ENCODE measurements around the gene CHST15. TPM values are rescaled to one million over a fixed set of nuclear protein-coding genes. Genes with fewer than 3 reads are reported as not detected.

Gene CHST15
- total RNA-seq, 1 experiment from 2014 or later, result 17.1 TPM

DNA sequence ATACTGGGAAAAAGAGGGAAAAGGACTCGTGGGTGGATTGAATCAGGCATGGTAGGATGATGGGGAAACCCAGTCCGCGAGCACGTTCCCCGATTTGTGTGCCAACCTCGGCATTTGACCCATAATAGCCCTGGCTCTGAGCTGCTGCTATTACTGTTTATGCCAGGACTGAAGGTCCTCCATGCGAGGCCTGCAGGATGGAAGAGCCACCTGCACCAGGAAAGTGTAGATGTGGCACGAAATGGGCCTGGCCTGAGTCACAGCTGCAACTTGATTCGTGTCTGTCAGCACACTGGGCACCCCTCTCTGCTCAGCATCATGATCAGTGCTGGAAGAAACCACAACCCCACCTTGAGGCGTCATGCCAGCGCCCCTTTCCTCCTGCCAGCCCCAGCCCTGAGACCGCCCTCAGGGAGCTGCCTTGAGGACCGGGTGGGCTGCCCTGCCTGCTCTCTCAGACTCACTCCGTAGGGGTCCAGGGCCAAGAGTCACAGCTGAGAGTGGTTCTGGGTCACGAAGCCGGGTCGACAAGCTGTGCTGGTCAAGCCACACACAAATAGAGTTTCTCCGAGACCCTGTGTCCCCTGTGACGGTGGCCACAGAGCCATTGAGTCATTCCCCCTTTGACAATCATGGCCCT lies 74.4 kb downstream of the CHST15 start:
- no TSS peak for BruUV-seq (replicated peaks)
- Histone ChIP-seq H3K4me3 (ENCODE audit: low read length) (no peak overlapping the region), H3K9me3 (ENCODE audit: low read length) (no peaks in the 10 kb centered on the region), H3K9ac (ENCODE audit: low read length) (no peak overlapping the region), H3K4me1 (ENCODE audit: insufficient read depth, low read length) (no peaks in the 10 kb centered on the region), H3K27ac (ENCODE audit: low read length) (no peak overlapping the region), H3F3A (ENCODE audit: low read length, unreplicated experiment) (no peaks in the 10 kb centered on the region), H3K4me2 (ENCODE audit: low read length) (no peak overlapping the region), H3K79me2 (ENCODE audit: low read length) (no peaks in the 10 kb centered on the region), H3K9me2 (replicated peaks; ENCODE audit: low read length) (no peaks in the 10 kb centered on the region), H3K27me3 (ENCODE audit: low read length) (no peaks in the 10 kb centered on the region), H3K36me3 (ENCODE audit: low read depth, low read length) (no peaks in the 10 kb centered on the region), H2AFZ (ENCODE audit: low read length) (no peak overlapping the region), H4K20me1 (ENCODE audit: low read length) (no peaks in the 10 kb centered on the region)
- ATAC-seq (no peak), DNase-seq (no peak)
- TF ChIP-seq EZH2 (IDR thresholded peaks at IDR 0.05; ENCODE audit: low read length, unreplicated experiment) (no peak), EZH2phosphoT487 (IDR thresholded peaks at IDR 0.05; ENCODE audit: borderline replicate concordance, low read length) (no peak)
- TF ChIP-seq, protein P1, sequence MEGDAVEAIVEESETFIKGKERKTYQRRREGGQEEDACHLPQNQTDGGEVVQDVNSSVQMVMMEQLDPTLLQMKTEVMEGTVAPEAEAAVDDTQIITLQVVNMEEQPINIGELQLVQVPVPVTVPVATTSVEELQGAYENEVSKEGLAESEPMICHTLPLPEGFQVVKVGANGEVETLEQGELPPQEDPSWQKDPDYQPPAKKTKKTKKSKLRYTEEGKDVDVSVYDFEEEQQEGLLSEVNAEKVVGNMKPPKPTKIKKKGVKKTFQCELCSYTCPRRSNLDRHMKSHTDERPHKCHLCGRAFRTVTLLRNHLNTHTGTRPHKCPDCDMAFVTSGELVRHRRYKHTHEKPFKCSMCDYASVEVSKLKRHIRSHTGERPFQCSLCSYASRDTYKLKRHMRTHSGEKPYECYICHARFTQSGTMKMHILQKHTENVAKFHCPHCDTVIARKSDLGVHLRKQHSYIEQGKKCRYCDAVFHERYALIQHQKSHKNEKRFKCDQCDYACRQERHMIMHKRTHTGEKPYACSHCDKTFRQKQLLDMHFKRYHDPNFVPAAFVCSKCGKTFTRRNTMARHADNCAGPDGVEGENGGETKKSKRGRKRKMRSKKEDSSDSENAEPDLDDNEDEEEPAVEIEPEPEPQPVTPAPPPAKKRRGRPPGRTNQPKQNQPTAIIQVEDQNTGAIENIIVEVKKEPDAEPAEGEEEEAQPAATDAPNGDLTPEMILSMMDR (conservative IDR thresholded peaks at IDR 0.05; ENCODE audit: low read depth, low read length), result no peak
- ChIA-PET CTCF (no interaction called here), POLR2A (ENCODE audit: unreplicated experiment) (no interaction called here)
- intact Hi-C loops (cut with micrococcal nuclease), result no loop called here

DNA sequence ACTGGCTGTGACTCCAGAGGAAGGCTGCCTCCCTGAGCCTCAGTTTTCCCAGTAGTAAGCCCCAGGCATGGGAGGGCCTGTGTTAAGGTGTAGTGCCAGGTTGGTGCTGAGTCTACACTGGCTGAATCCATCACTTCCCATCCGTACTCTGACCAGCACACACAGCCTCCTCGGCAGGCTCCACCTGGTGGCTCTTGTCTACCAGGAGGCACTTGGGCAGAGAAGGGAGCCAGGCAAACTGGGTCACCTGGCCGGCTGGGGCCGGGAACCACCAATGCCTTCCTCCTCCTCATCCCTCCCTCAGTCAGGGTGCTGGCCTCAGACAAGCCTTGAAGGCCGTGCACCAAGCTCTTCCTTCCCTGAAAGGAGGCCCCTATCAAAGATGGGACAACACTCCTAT lies 75.7 kb downstream of the CHST15 start:
- CTCF ChIA-PET, result no interaction called here
- DNase-seq (no peak), ATAC-seq (no peak)
- Histone ChIP-seq H4K20me1 (ENCODE audit: low read length) (no peaks in the 10 kb centered on the region), H3K4me2 (ENCODE audit: low read length) (no peak overlapping the region), H3K9me2 (replicated peaks; ENCODE audit: low read length) (no peaks in the 10 kb centered on the region), H3K27ac (ENCODE audit: low read length) (no peak overlapping the region), H3K36me3 (ENCODE audit: low read depth, low read length) (no peaks in the 10 kb centered on the region), H3K9ac (ENCODE audit: low read length) (no peak overlapping the region), H3K4me1 (ENCODE audit: insufficient read depth, low read length) (no peaks in the 10 kb centered on the region), H3K4me3 (ENCODE audit: low read length) (no peak overlapping the region), H3K9me3 (ENCODE audit: low read length) (no peaks in the 10 kb centered on the region), H2AFZ (ENCODE audit: low read length) (no peak overlapping the region), H3K27me3 (ENCODE audit: low read length) (no peaks in the 10 kb centered on the region), H3K79me2 (ENCODE audit: low read length) (no peaks in the 10 kb centered on the region), H3F3A (ENCODE audit: low read length, unreplicated experiment) (no peaks in the 10 kb centered on the region)
- BruUV-seq (replicated peaks), result no TSS peak
- POLR2A ChIA-PET (ENCODE audit: unreplicated experiment), result no interaction called here
- TF ChIP-seq, protein P1 (conservative IDR thresholded peaks at IDR 0.05; ENCODE audit: low read depth, low read length), result no peak
- TF ChIP-seq EZH2phosphoT487 (IDR thresholded peaks at IDR 0.05; ENCODE audit: borderline replicate concordance, low read length), result no peak
- TF ChIP-seq EZH2 (IDR thresholded peaks at IDR 0.05; ENCODE audit: low read length, unreplicated experiment), result no peak
- intact Hi-C loops (cut with micrococcal nuclease), result no loop called here

DNA sequence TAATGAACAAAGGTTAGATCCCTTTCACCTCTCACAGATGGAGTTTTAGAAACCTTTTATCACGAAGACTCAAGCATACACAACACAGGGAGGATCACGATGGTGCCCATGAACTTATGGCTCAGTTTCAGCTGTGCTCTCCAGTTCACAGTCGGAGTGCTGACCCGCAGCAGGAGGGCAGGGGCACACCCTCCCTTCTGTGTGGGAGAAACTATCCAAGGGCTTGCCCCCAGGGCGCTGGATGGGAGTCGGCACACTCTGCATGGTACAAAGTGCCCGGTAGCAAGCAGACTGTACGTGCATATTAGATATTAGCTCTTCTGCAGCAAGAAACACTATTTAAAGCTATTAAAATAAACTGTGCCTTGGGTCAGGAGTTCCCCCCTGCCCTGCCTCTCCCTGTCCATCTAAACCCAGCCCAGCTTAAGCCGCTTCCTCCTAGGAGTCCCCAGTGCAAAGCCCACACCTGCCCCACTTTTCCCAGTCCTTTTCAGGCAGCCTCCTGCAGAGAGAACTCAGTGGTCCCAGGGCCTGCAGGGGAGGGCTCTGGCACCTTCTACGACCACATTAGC lies 76.5 kb downstream of the CHST15 start:
- no peaks in the 10 kb centered on the region for H3K79me2 ChIP-seq (ENCODE audit: low read length)
- H3K9ac ChIP-seq (ENCODE audit: low read length), result no peak overlapping the region
- intact Hi-C loops (cut with micrococcal nuclease), result no loop called here
- no peaks in the 10 kb centered on the region for H3F3A ChIP-seq (ENCODE audit: low read length, unreplicated experiment)
- H3K36me3 ChIP-seq (ENCODE audit: low read depth, low read length), result no peaks in the 10 kb centered on the region
- CTCF ChIA-PET, result interaction anchor here (0.6 kb wide), 1 partner anchor 1776 kb away, joined by 3 read pairs; no protein-coding TSS in a partner anchor
- no peak overlapping the region for H3K4me2 ChIP-seq (ENCODE audit: low read length)
- TF ChIP-seq EZH2phosphoT487 (IDR thresholded peaks at IDR 0.05; ENCODE audit: borderline replicate concordance, low read length) (no peak), EZH2 (IDR thresholded peaks at IDR 0.05; ENCODE audit: low read length, unreplicated experiment) (no peak)
- TF ChIP-seq, protein P1 (conservative IDR thresholded peaks at IDR 0.05; ENCODE audit: low read depth, low read length), result no peak
- no peaks in the 10 kb centered on the region for H3K27me3 ChIP-seq (ENCODE audit: low read length)
- no peaks in the 10 kb centered on the region for H3K4me1 ChIP-seq (ENCODE audit: insufficient read depth, low read length)
- POLR2A ChIA-PET (ENCODE audit: unreplicated experiment), result no interaction called here
- H3K4me3 ChIP-seq (ENCODE audit: low read length), result no peak overlapping the region
- no TSS peak for BruUV-seq (replicated peaks)
- no peaks in the 10 kb centered on the region for H3K9me2 ChIP-seq (replicated peaks; ENCODE audit: low read length)
- H3K27ac ChIP-seq (ENCODE audit: low read length), result no peak overlapping the region
- H4K20me1 ChIP-seq (ENCODE audit: low read length), result no peaks in the 10 kb centered on the region
- no peak for DNase-seq
- H3K9me3 ChIP-seq (ENCODE audit: low read length), result no peaks in the 10 kb centered on the region
- ATAC-seq, result no peak
- no peak overlapping the region for H2AFZ ChIP-seq (ENCODE audit: low read length)

All from PC-3 (cell line).